ENCODE measurements around the gene EXD3. TPM values are rescaled to one million over a fixed set of nuclear protein-coding genes. Genes with fewer than 3 reads are reported as not detected.
A peak's percentile ranks its signal among the peaks of the same experiment; 100 is the strongest.

The EXD3 gene
- total and polyA plus RNA-seq, 2 donors = 3.4 to 16.8 TPM

- Histone ChIP-seq H3K27me3 (ENCODE audit: control insufficient read depth in 2 of 2, insufficient read depth in 1 of 2, low read length in 1 of 2) (peaks cover 0 to 12% of the 10 kb centered on the region in 2 donors), H3K4me3 (ENCODE audit: low read length in 2 of 2) (peak overlapping the region; percentile 40 to 80), H3K27ac (ENCODE audit: low read depth in 1 of 2, low read length in 1 of 2) (peak overlapping the region; percentile 84 to 91), H3K36me3 (ENCODE audit: control insufficient read depth in 2 of 2, insufficient read depth in 2 of 2, low read length in 1 of 2) (peaks cover 16 to 17% of the 10 kb centered on the region in 2 donors), H3K4me1 (ENCODE audit: control insufficient read depth in 2 of 2, insufficient read depth in 2 of 2, low read length in 2 of 2) (peaks cover 47 to 68% of the 10 kb centered on the region in 2 donors), H3K9me3 (ENCODE audit: control insufficient read depth in 2 of 2, insufficient read depth in 1 of 2, low read length in 1 of 2) (peaks cover 0 to 11% of the 10 kb centered on the region in 2 donors)
- DNase-seq (ENCODE audit: low read depth in 6 of 9, low spot score in 9 of 9) = peak in 2 of 9 donors; percentile 18 to 49
- 57% methylated on average over 15 of the region's 15 CpGs for WGBS
Observed at GRCh38 chr9:137459601-137460362, 36.8 kb upstream of the EXD3 start.

GRCh38 chr9:137459152-137459600, 36.2 kb upstream of the EXD3 start, which contains the start of gene NSMF:
Gene NSMF, minus strand, starts transcription at chr9:137459334. Its CDS starts 232 bp downstream, at chr9:137459102.
- WGBS = 1% methylated on average over 62 of the region's 62 CpGs
- Histone ChIP-seq H3K27ac (ENCODE audit: low read depth in 1 of 2, low read length in 1 of 2) (peak within 1 kb of the TSS; percentile 84 to 91), H3K4me3 (ENCODE audit: low read length in 2 of 2) (peak within 1 kb of the TSS; percentile 40 to 80), H3K36me3 (ENCODE audit: control insufficient read depth in 2 of 2, insufficient read depth in 2 of 2, low read length in 1 of 2) (peaks cover 16 to 17% of the 10 kb centered on the region in 2 donors), H3K9me3 (ENCODE audit: control insufficient read depth in 2 of 2, insufficient read depth in 1 of 2, low read length in 1 of 2) (peaks cover 0 to 11% of the 10 kb centered on the region in 2 donors), H3K27me3 (ENCODE audit: control insufficient read depth in 2 of 2, insufficient read depth in 1 of 2, low read length in 1 of 2) (peaks cover 0 to 12% of the 10 kb centered on the region in 2 donors), H3K4me1 (ENCODE audit: control insufficient read depth in 2 of 2, insufficient read depth in 2 of 2, low read length in 2 of 2) (peaks cover 52 to 74% of the 10 kb centered on the region in 2 donors)
- peak in 8 of 9 donors; percentile 76 to 94 (median 90) for DNase-seq (ENCODE audit: low read depth in 6 of 9, low spot score in 9 of 9)

- 24% methylated on average over 88 of the region's 88 CpGs for WGBS
- H3K4me1 ChIP-seq (ENCODE audit: control insufficient read depth in 2 of 2, insufficient read depth in 2 of 2, low read length in 2 of 2) = peaks cover 53 to 75% of the 10 kb centered on the region in 2 donors
- DNase-seq (ENCODE audit: low read depth in 6 of 9, low spot score in 9 of 9) = peak in 2 of 9 donors; percentile 28 to 52
Observed at GRCh38 chr9:137458194-137459151, 35.5 kb upstream of the EXD3 start.

GRCh38 chr9:137457406-137458193, 34.6 kb upstream of the EXD3 start:
- H3K4me3 ChIP-seq (ENCODE audit: low read length in 2 of 2) = peak overlapping the region in 1 of 2 donors; percentile 34
- H3K27me3 ChIP-seq (ENCODE audit: control insufficient read depth in 2 of 2, insufficient read depth in 1 of 2, low read length in 1 of 2) = peaks cover 0 to 12% of the 10 kb centered on the region in 2 donors
- H3K9me3 ChIP-seq (ENCODE audit: control insufficient read depth in 2 of 2, insufficient read depth in 1 of 2, low read length in 1 of 2) = peaks cover 1 to 22% of the 10 kb centered on the region in 2 donors
- H3K36me3 ChIP-seq (ENCODE audit: control insufficient read depth in 2 of 2, insufficient read depth in 2 of 2, low read length in 1 of 2) = peaks cover 16 to 17% of the 10 kb centered on the region in 2 donors
- H3K27ac ChIP-seq (ENCODE audit: low read depth in 1 of 2, low read length in 1 of 2) = no peak overlapping the region
- DNase-seq (ENCODE audit: low read depth in 6 of 9, low spot score in 9 of 9) = no peak
- 95% methylated on average over 44 of the region's 44 CpGs for WGBS
- peaks cover 44 to 70% of the 10 kb centered on the region in 2 donors for H3K4me1 ChIP-seq (ENCODE audit: control insufficient read depth in 2 of 2, insufficient read depth in 2 of 2, low read length in 2 of 2)

More at GRCh38 chr9:137458194-137459151, 35.5 kb upstream of the EXD3 start:
- Histone ChIP-seq H3K4me3 (ENCODE audit: low read length in 2 of 2) (peak overlapping the region; percentile 34 to 80), H3K27ac (ENCODE audit: low read depth in 1 of 2, low read length in 1 of 2) (peak overlapping the region in 1 of 2 donors; percentile 36), H3K36me3 (ENCODE audit: control insufficient read depth in 2 of 2, insufficient read depth in 2 of 2, low read length in 1 of 2) (peaks cover 16 to 17% of the 10 kb centered on the region in 2 donors), H3K27me3 (ENCODE audit: control insufficient read depth in 2 of 2, insufficient read depth in 1 of 2, low read length in 1 of 2) (peaks cover 0 to 12% of the 10 kb centered on the region in 2 donors), H3K9me3 (ENCODE audit: control insufficient read depth in 2 of 2, insufficient read depth in 1 of 2, low read length in 1 of 2) (peaks cover under 1 to 14% of the 10 kb centered on the region in 2 donors)

GRCh38 chr9:137456864-137457405, 34.0 kb upstream of the EXD3 start:
- no peak overlapping the region for H3K4me3 ChIP-seq (ENCODE audit: low read length in 2 of 2)
- peaks cover 1 to 24% of the 10 kb centered on the region in 2 donors for H3K9me3 ChIP-seq (ENCODE audit: control insufficient read depth in 2 of 2, insufficient read depth in 1 of 2, low read length in 1 of 2)
- peaks cover 40 to 67% of the 10 kb centered on the region in 2 donors for H3K4me1 ChIP-seq (ENCODE audit: control insufficient read depth in 2 of 2, insufficient read depth in 2 of 2, low read length in 2 of 2)
- H3K27ac ChIP-seq (ENCODE audit: low read depth in 1 of 2, low read length in 1 of 2) = no peak overlapping the region
- 97% methylated on average over 10 of the region's 10 CpGs for WGBS
- H3K36me3 ChIP-seq (ENCODE audit: control insufficient read depth in 2 of 2, insufficient read depth in 2 of 2, low read length in 1 of 2) = peaks cover 16 to 17% of the 10 kb centered on the region in 2 donors
- H3K27me3 ChIP-seq (ENCODE audit: control insufficient read depth in 2 of 2, insufficient read depth in 1 of 2, low read length in 1 of 2) = peaks cover 0 to 12% of the 10 kb centered on the region in 2 donors
- DNase-seq (ENCODE audit: low read depth in 6 of 9, low spot score in 9 of 9) = no peak

GRCh38 chr9:137456061-137456863, 33.3 kb upstream of the EXD3 start:
- Histone ChIP-seq H3K36me3 (ENCODE audit: control insufficient read depth in 2 of 2, insufficient read depth in 2 of 2, low read length in 1 of 2) (peaks cover 16 to 17% of the 10 kb centered on the region in 2 donors), H3K4me1 (ENCODE audit: control insufficient read depth in 2 of 2, insufficient read depth in 2 of 2, low read length in 2 of 2) (peaks cover 35 to 60% of the 10 kb centered on the region in 2 donors), H3K4me3 (ENCODE audit: low read length in 2 of 2) (no peak overlapping the region), H3K27ac (ENCODE audit: low read depth in 1 of 2, low read length in 1 of 2) (no peak overlapping the region), H3K27me3 (ENCODE audit: control insufficient read depth in 2 of 2, insufficient read depth in 1 of 2, low read length in 1 of 2) (peaks cover 0 to 12% of the 10 kb centered on the region in 2 donors), H3K9me3 (ENCODE audit: control insufficient read depth in 2 of 2, insufficient read depth in 1 of 2, low read length in 1 of 2) (peaks cover 1 to 24% of the 10 kb centered on the region in 2 donors)
- no peak for DNase-seq (ENCODE audit: low read depth in 6 of 9, low spot score in 9 of 9)
- WGBS = 92% methylated on average over 12 of the region's 12 CpGs

GRCh38 chr9:137455359-137455991, 32.5 kb upstream of the EXD3 start:
- H3K9me3 ChIP-seq (ENCODE audit: control insufficient read depth in 2 of 2, insufficient read depth in 1 of 2, low read length in 1 of 2) = peaks cover 1 to 24% of the 10 kb centered on the region in 2 donors
- H3K4me3 ChIP-seq (ENCODE audit: low read length in 2 of 2) = no peak overlapping the region
- peaks cover 0 to 12% of the 10 kb centered on the region in 2 donors for H3K27me3 ChIP-seq (ENCODE audit: control insufficient read depth in 2 of 2, insufficient read depth in 1 of 2, low read length in 1 of 2)
- DNase-seq (ENCODE audit: low read depth in 6 of 9, low spot score in 9 of 9) = no peak
- H3K27ac ChIP-seq (ENCODE audit: low read depth in 1 of 2, low read length in 1 of 2) = no peak overlapping the region
- peaks cover 28 to 52% of the 10 kb centered on the region in 2 donors for H3K4me1 ChIP-seq (ENCODE audit: control insufficient read depth in 2 of 2, insufficient read depth in 2 of 2, low read length in 2 of 2)
- WGBS = 97% methylated on average over 18 of the region's 18 CpGs
- peaks cover 16 to 17% of the 10 kb centered on the region in 2 donors for H3K36me3 ChIP-seq (ENCODE audit: control insufficient read depth in 2 of 2, insufficient read depth in 2 of 2, low read length in 1 of 2)
